Cortex of kidney (tissue), 1 donor: ENCODE results near the gene MPHOSPH6.
"Not testable (repeated sequence)": the region's sequence is repeated elsewhere in the genome, so short reads cannot be mapped to it uniquely, and the experiment has no call there.

Source experiments
- DNase-seq: peaks from one replicate; lab custom pipeline; 2025; lab: John Stamatoyannopoulos, UW

The MPHOSPH6 gene

GRCh38 chr16:82169861-82170845 lies at the start of gene MPHOSPH6:
Gene MPHOSPH6 (minus strand): TSS chr16:82170224. CDS start chr16:82170175, 49 bp downstream.
- DNase-seq = peak; percentile 51

GRCh38 chr16:82219298-82219697 lies 49.3 kb upstream of the MPHOSPH6 start:
- no peak for DNase-seq

GRCh38 chr16:82209314-82209713 lies 39.3 kb upstream of the MPHOSPH6 start:
- not testable (repeated sequence) for DNase-seq

- DNase-seq = no peak
These were observed 33.2 kb upstream of the MPHOSPH6 start for GRCh38 chr16:82203198-82203597.

GRCh38 chr16:82201926-82202325 lies 31.9 kb upstream of the MPHOSPH6 start:
- DNase-seq = no peak

- no peak for DNase-seq
These were observed 31.3 kb upstream of the MPHOSPH6 start for GRCh38 chr16:82201351-82201750.

GRCh38 chr16:82199209-82199608 lies 29.2 kb upstream of the MPHOSPH6 start:
- no peak for DNase-seq

GRCh38 chr16:82197540-82198240 lies 27.7 kb upstream of the MPHOSPH6 start:
- DNase-seq = no peak

- DNase-seq = no peak
These were observed 26.0 kb upstream of the MPHOSPH6 start for GRCh38 chr16:82195917-82196494.

- no peak for DNase-seq
These were observed 24.1 kb upstream of the MPHOSPH6 start for GRCh38 chr16:82194086-82194485.

- no peak for DNase-seq
These were observed 22.6 kb upstream of the MPHOSPH6 start for GRCh38 chr16:82192665-82193064.

- no peak for DNase-seq
These were observed 20.4 kb upstream of the MPHOSPH6 start for GRCh38 chr16:82190386-82190785.

- DNase-seq = no peak
These were observed 17.8 kb upstream of the MPHOSPH6 start for GRCh38 chr16:82187829-82188228.

GRCh38 chr16:82185012-82185411 lies 15.0 kb upstream of the MPHOSPH6 start:
- DNase-seq = no peak

GRCh38 chr16:82184213-82184612 lies 14.2 kb upstream of the MPHOSPH6 start:
- no peak for DNase-seq

GRCh38 chr16:82183004-82183397 lies 13.0 kb upstream of the MPHOSPH6 start:
- no peak for DNase-seq

GRCh38 chr16:82182266-82183003 lies 12.4 kb upstream of the MPHOSPH6 start:
- DNase-seq = no peak

GRCh38 chr16:82181461-82182185 lies 11.6 kb upstream of the MPHOSPH6 start:
- no peak for DNase-seq

- DNase-seq = no peak
These were observed 8.3 kb upstream of the MPHOSPH6 start for GRCh38 chr16:82178352-82178751.

- DNase-seq = no peak
These were observed 7.5 kb upstream of the MPHOSPH6 start for GRCh38 chr16:82177555-82177954.

GRCh38 chr16:82176204-82176603 lies 6.2 kb upstream of the MPHOSPH6 start:
- DNase-seq = no peak
